Trophoblast cell (in vitro differentiated cells and primary cell): Measurements from ENCODE around the gene LRRC27.

Experiments
- DNase-seq, 2 donors: peaks; one replicate each; pipeline ENCODE4 v3.0.0-alpha.2; 2016
- H2AFZ ChIP-seq: 2 replicates; pipeline ENCODE4 v1.6.1; 2013; ENCODE audit warnings: low read length, moderate library complexity, mild to moderate bottlenecking; ENCODE audit not compliant: insufficient read depth, poor library complexity
- H2AK5ac ChIP-seq: 2 replicates; pipeline ENCODE4 v1.6.1; 2013; ENCODE audit warnings: mild to moderate bottlenecking, low read length
- H2BK120ac ChIP-seq: 2 replicates; pipeline ENCODE4 v1.6.1; 2013; ENCODE audit warnings: low read length, mild to moderate bottlenecking, moderate library complexity; ENCODE audit not compliant: insufficient read depth, poor library complexity
- H2BK12ac ChIP-seq: 2 replicates; pipeline ENCODE4 v1.6.1; 2013; ENCODE audit warnings: mild to moderate bottlenecking, low read length, moderate library complexity
- H2BK5ac ChIP-seq: 2 replicates; pipeline ENCODE4 v1.6.1; 2013; ENCODE audit warnings: low read length, low read depth, moderate library complexity, mild to moderate bottlenecking; ENCODE audit not compliant: poor library complexity
- H3K14ac ChIP-seq: 2 replicates; pipeline ENCODE4 v1.6.1; 2013; ENCODE audit warnings: mild to moderate bottlenecking, low read length
- H3K18ac ChIP-seq: 2 replicates; pipeline ENCODE4 v1.6.1; 2013; ENCODE audit warnings: mild to moderate bottlenecking, low read length
- H3K23ac ChIP-seq: 2 replicates; pipeline ENCODE4 v1.6.1; 2013; ENCODE audit warnings: low read length
- H3K27ac ChIP-seq: 2 replicates; pipeline ENCODE4 v1.5.1; 2013; ENCODE audit warnings: low read depth, mild to moderate bottlenecking, inconsistent platforms, low read length, moderate library complexity
- H3K27me3 ChIP-seq: 2 replicates; pipeline ENCODE4 v1.6.1; 2013; ENCODE audit warnings: inconsistent platforms, mild to moderate bottlenecking, low read length, moderate library complexity; ENCODE audit not compliant: insufficient read depth
- H3K36me3 ChIP-seq, 2 experiments: 1 replicate in 1 of 2; 2 replicates in 1 of 2; pipeline ENCODE4 v1.6.1; 2013; ENCODE audit warnings: low read length in 2 of 2, mild to moderate bottlenecking in 2 of 2, moderate library complexity in 1 of 2; ENCODE audit not compliant: insufficient read depth in 2 of 2, control insufficient read depth in 1 of 2
- H3K4ac ChIP-seq: 2 replicates; pipeline ENCODE4 v1.6.1; 2013; ENCODE audit warnings: low read depth, mild to moderate bottlenecking, low read length, moderate library complexity
- H3K4me1 ChIP-seq, 2 experiments: 1 replicate in 1 of 2; 2 replicates in 1 of 2; pipeline ENCODE4 v1.6.1; 2013; ENCODE audit warnings: low read length in 2 of 2, mild to moderate bottlenecking in 2 of 2, moderate library complexity in 1 of 2; ENCODE audit not compliant: insufficient read depth in 2 of 2, control insufficient read depth in 1 of 2
- H3K4me2 ChIP-seq: 2 replicates; pipeline ENCODE4 v1.6.1; 2013; ENCODE audit warnings: inconsistent platforms, mild to moderate bottlenecking, low read length, moderate library complexity
- H3K4me3 ChIP-seq: 2 replicates; pipeline ENCODE4 v1.5.1; 2013; ENCODE audit warnings: mild to moderate bottlenecking, low read depth, low read length, inconsistent platforms
- H3K79me1 ChIP-seq: one replicate; pipeline ENCODE4 v1.6.1; 2013; ENCODE audit warnings: low read length
- H3K79me2 ChIP-seq: 2 replicates; pipeline ENCODE4 v1.6.1; 2013; ENCODE audit warnings: low read length, mild to moderate bottlenecking; ENCODE audit not compliant: control insufficient read depth, insufficient read depth, poor library complexity
- H3K9ac ChIP-seq: 2 replicates; pipeline ENCODE4 v1.6.1; 2013; ENCODE audit warnings: mild to moderate bottlenecking, low read length
- H3K9me3 ChIP-seq: 2 replicates; pipeline ENCODE4 v1.6.1; 2013; ENCODE audit warnings: low read depth, mild to moderate bottlenecking, control low read depth, inconsistent platforms, low read length; ENCODE audit not compliant: insufficient read depth
- H4K12ac ChIP-seq: 2 replicates; pipeline ENCODE4 v1.6.1; 2013; ENCODE audit warnings: low read depth, mild to moderate bottlenecking, low read length, moderate library complexity
- H4K8ac ChIP-seq: 2 replicates; pipeline ENCODE4 v1.6.1; 2013; ENCODE audit warnings: low read depth, mild to moderate bottlenecking, low read length, moderate library complexity
- H4K91ac ChIP-seq: one replicate; pipeline ENCODE4 v1.6.1; 2013; ENCODE audit warnings: low read depth, mild to moderate bottlenecking, low read length, moderate library complexity
- WGBS: extraction: QIAGEN DNeasy Blood & Tissue Kit; methylation state at CpG from one replicate; pipeline ENCODE4 v1.1.7; 2013; ENCODE audit warnings: missing lambda C conversion rate; ENCODE audit not compliant: insufficient read length, insufficient coverage; ENCODE audit errors: extremely low coverage; 5-methylcytosine and 5-hydroxymethylcytosine counted together

Gene LRRC27

GRCh38 chr10:132408823-132409666 is 77.1 kb downstream of the LRRC27 start:
- Histone ChIP-seq H2AK5ac (peak overlapping the region; percentile 93), H3K79me2 (peaks cover 74% of the 10 kb centered on the region), H4K91ac (peak overlapping the region; percentile 100), H3K9me3 (no peaks in the 10 kb centered on the region), H3K23ac (no peak overlapping the region), H2BK5ac (peak overlapping the region; percentile 94), H3K14ac (peak overlapping the region; percentile 99), H4K12ac (peak overlapping the region; percentile 74), H3K79me1 (peaks cover 76% of the 10 kb centered on the region), H3K4ac (peak overlapping the region; percentile 97), H3K9ac (no peak overlapping the region), H3K36me3 (peaks cover 44 to 52% of the 10 kb centered on the region in 2 experiments), H3K18ac (peak overlapping the region; percentile 98), H2BK12ac (peak overlapping the region; percentile 92), H3K4me2 (peak overlapping the region; percentile 57), H2BK120ac (peak overlapping the region; percentile 100), H3K27me3 (no peaks in the 10 kb centered on the region), H4K8ac (peak overlapping the region; percentile 82), H3K4me3 (no peak overlapping the region), H2AFZ (peak overlapping the region; percentile 42), H3K27ac (peak overlapping the region; percentile 98), H3K4me1 (peaks cover 84 to 89% of the 10 kb centered on the region in 2 experiments)
- peak in 1 of 2 donors; percentile 23 for DNase-seq
- no CpG with 5 or more reads among the region's 27 CpGs for WGBS

- no CpG with 5 or more reads among the region's 4 CpGs for WGBS
- H3K4me2 ChIP-seq = no peak overlapping the region
- H3K4me1 ChIP-seq = peaks cover 83 to 89% of the 10 kb centered on the region in 2 experiments
- no peak overlapping the region for H3K14ac ChIP-seq
- H3K79me2 ChIP-seq = peaks cover 68% of the 10 kb centered on the region
- H3K9me3 ChIP-seq = no peaks in the 10 kb centered on the region
- no peak overlapping the region for H2BK120ac ChIP-seq
- peaks cover 47 to 51% of the 10 kb centered on the region in 2 experiments for H3K36me3 ChIP-seq
- peak overlapping the region; percentile 94 for H2BK5ac ChIP-seq
- H3K23ac ChIP-seq = no peak overlapping the region
- no peak overlapping the region for H4K12ac ChIP-seq
- peak overlapping the region; percentile 97 for H3K4ac ChIP-seq
- peaks cover 70% of the 10 kb centered on the region for H3K79me1 ChIP-seq
- H4K8ac ChIP-seq = no peak overlapping the region
- no peaks in the 10 kb centered on the region for H3K27me3 ChIP-seq
- H3K9ac ChIP-seq = no peak overlapping the region
- no peak overlapping the region for H2AFZ ChIP-seq
- DNase-seq = no peak
- H2BK12ac ChIP-seq = no peak overlapping the region
- H2AK5ac ChIP-seq = peak overlapping the region; percentile 65
- no peak overlapping the region for H3K18ac ChIP-seq
- H4K91ac ChIP-seq = peak overlapping the region; percentile 100
- H3K4me3 ChIP-seq = no peak overlapping the region
- H3K27ac ChIP-seq = no peak overlapping the region
Measured at GRCh38 chr10:132409667-132410028, 77.7 kb downstream of the LRRC27 start.

GRCh38 chr10:132410056-132410778 is 78.2 kb downstream of the LRRC27 start:
- H2BK120ac ChIP-seq = peak overlapping the region; percentile 82

GRCh38 chr10:132410779-132411532 is 79.0 kb downstream of the LRRC27 start:
- H3K27me3 ChIP-seq = no peaks in the 10 kb centered on the region
- H2BK12ac ChIP-seq = peak overlapping the region; percentile 78
- H2BK5ac ChIP-seq = peak overlapping the region; percentile 62
- peak overlapping the region; percentile 57 for H3K4ac ChIP-seq
- H2AFZ ChIP-seq = peak overlapping the region; percentile 42
- H2BK120ac ChIP-seq = peak overlapping the region; percentile 82
- H3K4me1 ChIP-seq = peaks cover 70 to 78% of the 10 kb centered on the region in 2 experiments
- no peak overlapping the region for H3K4me2 ChIP-seq
- no peak overlapping the region for H3K23ac ChIP-seq
- H4K8ac ChIP-seq = peak overlapping the region; percentile 67
- H3K79me1 ChIP-seq = peaks cover 58% of the 10 kb centered on the region
- H3K79me2 ChIP-seq = peaks cover 62% of the 10 kb centered on the region
- H4K12ac ChIP-seq = peak overlapping the region; percentile 10
- peak overlapping the region; percentile 91 for H3K27ac ChIP-seq
- H4K91ac ChIP-seq = peak overlapping the region; percentile 74
- peaks cover 43 to 46% of the 10 kb centered on the region in 2 experiments for H3K36me3 ChIP-seq
- H3K4me3 ChIP-seq = no peak overlapping the region
- H3K9me3 ChIP-seq = peaks cover 4% of the 10 kb centered on the region
- no CpG with 5 or more reads among the region's 28 CpGs for WGBS
- peak overlapping the region; percentile 27 for H3K18ac ChIP-seq
- H3K9ac ChIP-seq = no peak overlapping the region
- H3K14ac ChIP-seq = peak overlapping the region; percentile 38
- no peak for DNase-seq
- peak overlapping the region; percentile 70 for H2AK5ac ChIP-seq

More at GRCh38 chr10:132410056-132410778, 78.2 kb downstream of the LRRC27 start:
- Histone ChIP-seq H2BK5ac (peak overlapping the region; percentile 35), H4K12ac (no peak overlapping the region), H3K79me1 (peaks cover 64% of the 10 kb centered on the region), H3K23ac (no peak overlapping the region), H3K4ac (peak overlapping the region; percentile 57), H2AK5ac (peak overlapping the region; percentile 70), H3K9me3 (peaks cover 2% of the 10 kb centered on the region), H4K8ac (peak overlapping the region; percentile 24), H2BK12ac (peak overlapping the region; percentile 58), H3K27ac (peak overlapping the region; percentile 91), H3K4me2 (no peak overlapping the region), H3K36me3 (peaks cover 44 to 48% of the 10 kb centered on the region in 2 experiments), H3K4me1 (peaks cover 77 to 84% of the 10 kb centered on the region in 2 experiments), H3K79me2 (peaks cover 65% of the 10 kb centered on the region), H4K91ac (peak overlapping the region; percentile 74), H3K27me3 (no peaks in the 10 kb centered on the region), H3K9ac (no peak overlapping the region), H3K14ac (peak overlapping the region; percentile 38), H2AFZ (no peak overlapping the region), H3K4me3 (no peak overlapping the region), H3K18ac (peak overlapping the region; percentile 40)
- no CpG with 5 or more reads among the region's 28 CpGs for WGBS
- DNase-seq = no peak
